GM10266 (cell line): ENCODE data around the gene KRTAP5-2.

Experiments
- DNase-seq: peaks from one replicate; pipeline ENCODE4 v3.0.0; 2012; ENCODE audit errors: extremely low spot score
- CTCF ChIP-seq: IDR thresholded peaks from 2 replicates; pipeline ENCODE4 v1.5.1; 2012; ENCODE audit warnings: mild to moderate bottlenecking, low read depth; ENCODE audit not compliant: control insufficient read depth, insufficient read depth; ENCODE audit errors: missing control alignments

KRTAP5-2 gene

GRCh38 chr11:1558775-1559110 lies 39.4 kb downstream of the KRTAP5-2 start:
- no peak for DNase-seq
- no peak for TF ChIP-seq CTCF

- DNase-seq: no peak
- no peak for TF ChIP-seq CTCF
These were observed 40.0 kb downstream of the KRTAP5-2 start for GRCh38 chr11:1557904-1558774.

GRCh38 chr11:1557051-1557884 lies 40.8 kb downstream of the KRTAP5-2 start:
- DNase-seq: no peak
- TF ChIP-seq CTCF: no peak

- no peak for DNase-seq
These were observed 41.7 kb downstream of the KRTAP5-2 start for GRCh38 chr11:1556278-1556902.

GRCh38 chr11:1555713-1556153 lies 42.4 kb downstream of the KRTAP5-2 start:
- DNase-seq: no peak
- no peak for TF ChIP-seq CTCF

More at GRCh38 chr11:1556278-1556902, 41.7 kb downstream of the KRTAP5-2 start:
- no peak for TF ChIP-seq CTCF

GRCh38 chr11:1554981-1555712 lies 42.9 kb downstream of the KRTAP5-2 start:
- DNase-seq: no peak
- no peak for TF ChIP-seq CTCF
